Ovary (tissue), 3 donors: ENCODE measurements around the gene PSRC1.

ENCODE experiments used
- CTCF ChIP-seq, 3 donors: fragments of 450-650 bp in 2 of 3; fragments of 200-600 bp in 1 of 3; IDR thresholded peaks; one replicate each; pipeline versions ENCODE4 v1.5.1 to v1.8.0; 2016 to 2022; ENCODE audit warnings: antibody characterized with exemption in 3 of 3, mild to moderate bottlenecking in 1 of 3
- POLR2A ChIP-seq: fragments of 450-650 bp; IDR thresholded peaks from one replicate; pipeline ENCODE4 v1.6.1; 2017; ENCODE audit warnings: antibody characterized with exemption, mild to moderate bottlenecking, moderate library complexity
- donor health status: DM: no; HTN: no; CAD: no.

GRCh38 chr1:109269212-109269980 lies 13.5 kb downstream of the PSRC1 start:
- TF ChIP-seq CTCF (IDR thresholded peaks at IDR 0.05) (no peak), POLR2A (no peak)
